DMS114 treated with DMSO at 0.1 percent for 48 hours (cell line): ENCODE measurements around the gene SKAP1.
"Not testable (repeated sequence)": the region's sequence is repeated elsewhere in the genome, so short reads cannot be mapped to it uniquely, and the experiment has no call there.

Experiments
- DNase-seq: peaks from one replicate; lab custom pipeline; 2025; ENCODE audit not compliant: unreplicated experiment; lab: John Stamatoyannopoulos, UW

The SKAP1 gene

DNA sequence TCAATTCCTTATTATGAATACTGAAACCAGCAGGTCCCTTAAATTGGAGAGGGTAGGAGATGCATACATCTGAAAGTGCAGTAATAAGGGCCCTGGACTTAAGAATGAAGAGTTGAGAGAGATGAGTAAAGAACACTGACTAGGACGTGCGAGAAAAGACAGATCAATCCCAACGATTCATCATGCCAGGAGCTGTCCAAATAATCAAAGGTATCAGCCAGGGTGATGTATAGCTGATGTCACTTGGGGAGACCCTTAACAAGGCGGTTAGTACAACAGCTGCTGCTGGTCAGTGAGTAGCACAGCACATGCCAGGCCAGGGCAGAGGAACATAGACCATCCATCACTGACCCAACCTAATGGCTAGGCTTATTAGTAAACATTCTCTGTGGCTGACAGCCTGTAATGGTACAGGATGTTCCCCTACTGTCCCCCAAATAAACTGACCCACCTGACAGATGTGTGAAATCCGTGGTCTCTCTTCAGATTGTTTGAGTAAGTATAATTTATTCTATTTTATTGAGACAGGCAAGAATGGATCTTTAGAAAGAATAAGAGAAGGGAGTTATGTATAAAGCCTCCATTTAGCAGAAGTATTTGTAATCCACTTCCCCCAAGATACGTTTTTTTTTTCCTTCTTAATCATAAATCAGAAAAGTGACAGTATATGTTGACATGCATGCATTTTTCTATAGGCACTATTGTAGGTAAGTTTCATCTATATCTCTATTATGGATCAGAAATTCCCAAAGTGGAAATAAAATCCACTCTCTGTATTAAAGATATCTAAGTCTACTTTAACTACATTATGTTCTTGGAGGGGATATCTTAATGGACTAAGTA is 204.1 kb downstream of the SKAP1 start:
- DNase-seq: no peak

DNA sequence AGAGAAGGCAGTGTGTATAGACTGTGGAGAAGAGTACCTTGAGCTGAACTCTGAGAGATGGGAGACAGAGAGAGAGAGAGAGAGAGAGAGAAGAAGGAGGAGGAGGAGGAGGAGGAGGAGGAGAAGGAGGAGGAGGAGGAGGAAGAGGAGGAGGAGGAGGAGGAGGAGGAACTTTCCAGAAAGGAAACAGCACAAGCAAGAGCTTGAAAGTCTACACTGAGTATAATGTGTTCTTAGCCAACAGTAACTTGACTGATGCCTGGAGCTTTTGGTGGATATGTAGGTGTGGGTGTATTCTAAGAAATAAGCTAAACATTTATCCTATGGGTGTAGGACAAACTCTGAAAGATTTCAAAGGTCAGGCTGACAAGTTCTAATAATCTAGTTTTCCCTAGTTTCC is 206.1 kb downstream of the SKAP1 start:
- DNase-seq: no peak

DNA sequence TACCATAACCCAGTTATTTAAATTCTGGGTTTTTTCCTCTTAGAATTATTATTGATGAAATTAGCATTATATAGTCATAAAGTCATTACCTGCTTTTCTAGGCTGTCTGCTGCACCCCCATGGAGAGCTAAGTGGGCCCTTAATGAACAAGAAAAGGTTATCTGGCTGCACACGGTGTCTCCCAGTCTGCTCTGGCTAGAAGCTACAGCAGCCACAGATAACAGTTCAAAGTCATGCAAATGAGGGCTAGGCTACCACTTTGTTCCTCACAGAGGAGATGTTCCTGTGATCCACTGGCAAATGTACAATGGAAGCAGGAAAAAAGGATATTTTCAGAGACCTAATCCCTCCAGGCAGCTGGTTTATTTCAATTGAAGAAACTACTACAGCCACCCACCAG is 210.4 kb downstream of the SKAP1 start:
- DNase-seq: no peak

DNA sequence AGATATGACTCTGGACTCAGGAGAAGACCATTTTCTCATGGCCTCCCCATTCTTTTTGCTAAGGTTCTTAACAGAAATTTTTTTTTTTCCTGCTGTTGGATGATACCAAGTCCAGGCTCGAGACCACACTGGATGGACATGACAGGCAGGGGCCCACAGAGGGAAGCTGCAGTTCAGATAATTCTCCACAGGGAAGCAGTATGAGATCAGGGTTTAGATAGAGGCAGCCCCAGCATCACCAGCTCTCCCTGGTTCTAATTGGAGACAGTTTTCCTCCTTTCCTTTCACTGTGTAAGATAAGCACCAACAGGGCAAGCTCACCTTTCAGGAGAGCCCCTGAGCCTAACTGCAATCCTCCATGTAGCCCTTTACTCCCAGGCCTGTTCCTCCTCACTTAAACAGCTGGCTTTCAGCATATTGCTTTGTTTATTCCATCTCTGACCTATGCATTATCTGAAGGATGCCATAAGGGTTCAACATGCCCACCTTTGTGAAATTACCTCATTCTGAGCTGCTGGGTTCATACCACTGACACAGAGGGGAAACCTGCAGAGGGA is 214.4 kb downstream of the SKAP1 start:
- DNase-seq: peak; percentile 55

GRCh38 chr17:48213797-48214196 is 216.2 kb downstream of the SKAP1 start:
- DNase-seq: no peak

GRCh38 chr17:48211787-48212186 is 218.2 kb downstream of the SKAP1 start:
- DNase-seq: no peak

- DNase-seq: no peak
These were observed 219.0 kb downstream of the SKAP1 start for GRCh38 chr17:48211011-48211410.

DNA sequence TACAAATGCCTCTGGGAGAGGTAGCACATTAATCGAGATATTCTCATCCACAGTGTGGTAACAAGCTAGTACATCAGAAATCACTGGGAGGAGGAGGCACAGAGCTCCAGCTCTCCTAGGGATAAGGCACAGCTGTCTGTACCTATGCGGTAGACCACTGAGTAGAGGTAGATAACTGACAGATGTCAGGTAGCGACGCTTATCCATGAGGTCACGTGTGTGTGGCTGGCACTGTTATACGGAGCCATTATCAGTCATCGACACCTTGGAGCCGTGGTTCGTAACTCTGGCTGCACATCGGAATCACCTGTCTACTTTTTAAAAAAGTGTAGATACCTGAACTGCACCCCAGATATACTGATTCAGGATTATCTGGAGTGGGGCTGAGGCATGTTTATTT is 220.0 kb downstream of the SKAP1 start:
- DNase-seq: no peak

- no peak for DNase-seq
These were observed 222.1 kb downstream of the SKAP1 start for GRCh38 chr17:48207776-48208544.

DNA sequence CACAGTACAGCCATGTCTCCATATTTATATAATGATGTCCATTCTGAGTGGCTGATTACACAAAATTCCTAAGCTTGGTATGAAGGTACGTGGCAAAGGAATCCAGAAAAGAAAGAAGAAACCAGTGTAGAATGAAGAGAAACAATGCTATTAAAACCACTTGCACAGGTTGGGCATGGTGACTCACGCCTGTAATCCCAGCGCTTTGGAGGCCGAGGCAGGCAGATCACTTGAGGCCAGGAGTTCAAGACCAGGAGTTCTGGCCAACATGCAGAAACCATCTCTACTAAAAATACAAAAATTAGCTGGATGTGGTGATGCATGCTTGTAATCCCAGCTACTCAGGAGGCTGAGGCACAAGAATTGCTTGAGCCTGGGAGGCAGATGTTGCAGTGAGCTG is 223.0 kb downstream of the SKAP1 start:
- not testable (repeated sequence) for DNase-seq

- no peak for DNase-seq
These were observed 227.1 kb downstream of the SKAP1 start for GRCh38 chr17:48202959-48203358.

DNA sequence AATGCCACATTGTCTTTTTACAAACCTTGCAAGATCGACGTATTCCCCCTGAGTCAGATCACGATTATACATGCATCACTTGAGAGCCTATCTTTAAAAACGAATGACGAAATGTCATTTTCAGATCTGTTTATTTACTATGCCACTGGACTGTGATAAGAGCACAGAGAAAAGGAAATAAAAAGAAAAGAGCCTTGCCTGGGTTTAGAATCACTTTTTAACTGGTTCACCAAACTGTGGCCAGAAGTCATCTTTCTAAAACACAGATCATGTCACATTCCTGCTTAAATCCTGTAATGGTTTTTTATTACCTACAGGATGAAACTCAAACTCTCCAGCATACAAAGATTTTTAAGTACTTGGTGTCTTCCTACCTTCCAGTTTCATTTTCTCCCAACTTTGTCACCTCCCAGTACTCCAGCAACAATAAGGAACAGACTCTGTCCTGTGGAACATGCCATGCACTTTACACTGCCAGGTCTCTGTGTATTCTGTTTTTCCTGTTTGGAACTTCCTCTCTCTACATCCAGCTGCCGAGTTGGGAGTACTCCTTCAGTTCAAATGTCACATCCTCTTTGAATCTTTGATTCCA is 231.0 kb downstream of the SKAP1 start:
- DNase-seq: no peak

GRCh38 chr17:48195910-48196309 is 234.1 kb downstream of the SKAP1 start:
- no peak for DNase-seq

DNA sequence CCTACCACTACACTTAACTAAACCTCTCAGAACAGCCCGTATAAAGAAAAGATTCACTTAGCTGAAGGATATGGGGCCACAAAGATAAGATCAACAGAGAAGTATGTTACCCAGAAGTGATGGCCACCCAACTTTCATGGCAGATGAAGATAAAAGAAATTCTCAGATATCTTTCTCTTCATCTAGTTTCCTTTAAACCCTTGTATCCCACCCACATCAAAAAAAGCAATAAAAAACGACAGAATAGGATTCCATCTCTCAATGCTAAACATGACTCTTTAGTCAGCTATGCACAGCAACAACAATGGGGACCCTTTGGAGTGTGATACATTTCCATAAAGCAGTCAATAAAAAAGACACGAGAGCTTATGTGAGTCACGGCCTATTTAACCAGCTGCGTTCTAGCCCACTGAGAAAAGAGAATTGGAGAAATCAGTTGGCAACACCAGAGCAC is 235.9 kb downstream of the SKAP1 start:
- no peak for DNase-seq

GRCh38 chr17:48192321-48192731 is 237.7 kb downstream of the SKAP1 start:
- no peak for DNase-seq

- no peak for DNase-seq
These were observed 238.7 kb downstream of the SKAP1 start for GRCh38 chr17:48191362-48191761.

GRCh38 chr17:48190871-48191270 is 239.1 kb downstream of the SKAP1 start:
- no peak for DNase-seq

- no peak for DNase-seq
These were observed 242.0 kb downstream of the SKAP1 start for GRCh38 chr17:48187872-48188608.

GRCh38 chr17:48186317-48186716 is 243.7 kb downstream of the SKAP1 start:
- DNase-seq: not testable (repeated sequence)

GRCh38 chr17:48184721-48185120 is 245.3 kb downstream of the SKAP1 start:
- DNase-seq: no peak

- peak; percentile 18 for DNase-seq
These were observed 248.4 kb downstream of the SKAP1 start for GRCh38 chr17:48181653-48182052.
